ENCODE data around the gene AOC1.

AOC1 gene

DNA sequence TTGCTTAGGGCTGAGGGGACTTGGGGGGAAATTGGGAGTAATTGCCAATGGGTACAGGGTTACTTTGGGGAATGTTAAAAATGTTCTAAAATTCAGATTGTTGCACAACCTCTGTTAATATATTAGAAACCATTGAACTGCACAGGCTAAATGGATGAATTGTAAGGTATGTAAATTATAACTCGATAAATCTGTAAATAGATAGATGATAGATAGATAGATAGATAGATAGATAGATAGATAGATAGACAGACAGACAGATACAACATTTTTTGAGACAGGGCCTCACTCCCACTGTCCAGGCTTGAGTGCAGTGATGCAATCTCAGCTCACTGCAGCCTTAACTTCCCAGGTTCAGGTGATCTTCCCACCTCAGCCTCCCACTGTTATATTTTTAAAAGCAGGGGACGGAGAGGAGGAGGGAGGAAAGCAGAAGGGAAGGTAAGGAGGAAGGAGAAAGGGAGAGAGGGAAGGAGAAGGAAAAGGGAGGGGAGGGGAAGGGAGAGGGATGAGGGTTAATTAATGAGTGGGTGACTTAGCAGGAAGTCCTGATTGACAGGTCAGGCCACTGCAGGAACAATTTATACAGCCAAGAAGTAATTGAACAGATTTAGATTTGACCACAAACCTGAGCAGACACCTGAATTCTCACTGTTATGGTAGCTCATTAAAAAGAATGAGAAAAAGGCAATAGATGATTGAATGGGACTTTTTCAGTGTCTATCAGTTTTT lies 38.7 kb downstream of the AOC1 start:
- Histone ChIP-seq H3K9me3 (replicated peaks; ENCODE audit: low read length) (no peaks in the 10 kb centered on the region), H3K36me3 (ENCODE audit: insufficient read depth, low read length) (no peaks in the 10 kb centered on the region), H3K4me3 (ENCODE audit: low read length) (no peak overlapping the region), H3K27me3 (ENCODE audit: control insufficient read depth, insufficient read depth, low read length) (no peaks in the 10 kb centered on the region), H3K4me2 (ENCODE audit: low read length) (no peak overlapping the region), H3K4me1 (ENCODE audit: control insufficient read depth, insufficient read depth, low read length) (no peaks in the 10 kb centered on the region), H3K9ac (ENCODE audit: low read depth, low read length) (no peak overlapping the region)

DNA sequence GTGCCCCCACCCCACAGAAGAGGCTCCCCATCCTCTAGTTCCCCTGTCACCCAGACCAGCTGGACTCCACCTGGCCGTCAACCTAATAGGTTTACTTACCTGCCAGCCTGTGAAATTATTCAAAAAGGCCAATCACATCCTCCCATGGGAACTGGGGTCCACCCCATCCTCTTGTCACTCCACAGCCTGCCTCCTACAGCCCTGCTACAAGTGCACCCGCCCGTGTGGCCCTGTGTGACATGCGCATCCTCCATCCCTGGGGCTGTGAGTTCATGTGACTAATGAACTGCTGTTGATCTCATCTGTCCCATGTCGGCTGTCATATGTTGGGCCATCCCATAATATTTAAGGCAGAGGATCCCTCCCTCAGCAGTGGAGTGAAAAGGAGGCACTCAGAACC lies 39.4 kb downstream of the AOC1 start:
- H3K27me3 ChIP-seq (ENCODE audit: control insufficient read depth, insufficient read depth, low read length): peaks cover 4% of the 10 kb centered on the region
- H3K9me3 ChIP-seq (replicated peaks; ENCODE audit: low read length): no peaks in the 10 kb centered on the region
- no peak overlapping the region for H3K4me3 ChIP-seq (ENCODE audit: low read length)
- H3K4me1 ChIP-seq (ENCODE audit: control insufficient read depth, insufficient read depth, low read length): no peaks in the 10 kb centered on the region
- H3K36me3 ChIP-seq (ENCODE audit: insufficient read depth, low read length): no peaks in the 10 kb centered on the region
- no peak overlapping the region for H3K4me2 ChIP-seq (ENCODE audit: low read length)
- H3K9ac ChIP-seq (ENCODE audit: low read depth, low read length): no peak overlapping the region

DNA sequence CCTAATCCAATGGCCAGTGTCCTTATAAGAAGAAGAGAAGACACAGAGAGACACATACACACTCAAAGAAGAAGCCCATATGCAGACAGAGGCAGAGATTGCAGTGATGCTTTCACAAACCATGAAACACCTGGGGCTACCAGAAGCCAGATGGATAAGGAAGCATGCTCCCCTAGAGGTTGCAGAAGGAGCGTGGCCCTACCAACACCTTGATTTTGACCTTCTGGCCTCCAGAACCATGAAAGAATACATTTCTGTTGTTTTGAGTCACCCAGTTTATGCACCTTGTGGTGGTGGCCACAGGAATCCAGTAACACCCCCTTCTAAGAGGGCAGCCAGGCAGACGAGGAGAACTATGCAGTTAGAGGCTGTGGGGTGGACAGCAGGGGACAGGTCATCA lies 43.5 kb downstream of the AOC1 start:
- H3K4me1 ChIP-seq (ENCODE audit: control insufficient read depth, insufficient read depth, low read length): no peaks in the 10 kb centered on the region
- H3K9ac ChIP-seq (ENCODE audit: low read depth, low read length): no peak overlapping the region
- no peak overlapping the region for H3K4me2 ChIP-seq (ENCODE audit: low read length)
- no peaks in the 10 kb centered on the region for H3K36me3 ChIP-seq (ENCODE audit: insufficient read depth, low read length)
- peaks cover 37% of the 10 kb centered on the region for H3K27me3 ChIP-seq (ENCODE audit: control insufficient read depth, insufficient read depth, low read length)
- no peak overlapping the region for H3K4me3 ChIP-seq (ENCODE audit: low read length)
- no peaks in the 10 kb centered on the region for H3K9me3 ChIP-seq (replicated peaks; ENCODE audit: low read length)

- no peaks in the 10 kb centered on the region for H3K9me3 ChIP-seq (replicated peaks; ENCODE audit: low read length)
Observed at GRCh38 chr7:150896562-150897209, 44.4 kb downstream of the AOC1 start.

DNA sequence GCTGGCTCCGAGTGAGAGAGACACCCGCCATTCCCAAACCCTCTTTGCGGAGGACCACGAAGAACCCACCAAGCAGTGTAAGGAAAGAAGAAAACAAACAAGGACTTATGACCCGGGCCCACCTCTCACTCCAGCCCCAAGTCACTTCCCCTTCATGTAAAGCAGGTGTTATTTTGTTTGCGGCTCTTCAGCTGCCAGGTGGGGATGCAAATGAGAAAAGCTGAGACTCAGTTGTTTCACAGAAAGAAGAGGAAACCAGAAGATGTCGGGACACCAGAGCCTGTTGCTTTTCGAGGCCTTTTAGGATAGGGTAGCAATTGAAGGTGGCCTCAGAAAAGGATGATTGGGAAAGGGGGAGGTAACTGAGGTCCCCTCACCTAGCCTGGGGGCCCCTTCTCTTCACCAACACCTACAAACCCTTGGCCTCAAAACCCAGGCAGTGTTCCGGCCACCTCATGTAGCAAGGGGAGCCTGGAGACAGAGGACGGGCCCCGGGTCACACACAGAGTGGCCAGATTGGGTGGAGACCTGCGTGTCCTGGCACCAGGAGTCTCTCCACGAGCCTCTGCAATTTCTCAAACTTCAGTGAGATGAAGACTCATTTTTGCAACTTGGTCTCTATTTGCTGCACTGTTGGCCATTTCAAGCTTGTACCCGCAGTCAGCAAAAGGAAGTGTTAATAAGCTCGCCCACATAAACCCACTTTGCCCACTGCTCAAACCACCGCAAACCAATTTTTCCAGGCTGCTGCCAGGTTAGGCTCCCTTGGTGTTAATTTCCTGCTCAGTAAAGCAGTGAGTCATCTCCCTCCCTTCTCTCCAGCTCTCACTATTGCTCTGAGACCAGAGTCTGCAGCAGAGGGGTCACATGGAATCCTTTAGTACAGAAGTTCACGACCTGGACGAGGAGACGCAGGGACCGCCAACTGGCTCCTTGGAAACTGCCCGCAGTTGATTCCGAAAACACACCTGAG lies 45.5 kb downstream of the AOC1 start:
- Histone ChIP-seq H3K4me1 (ENCODE audit: control insufficient read depth, insufficient read depth, low read length) (no peaks in the 10 kb centered on the region), H3K27me3 (ENCODE audit: control insufficient read depth, insufficient read depth, low read length) (peaks cover 54% of the 10 kb centered on the region)

More at GRCh38 chr7:150896562-150897209, 44.4 kb downstream of the AOC1 start:
- peaks cover 45% of the 10 kb centered on the region for H3K27me3 ChIP-seq (ENCODE audit: control insufficient read depth, insufficient read depth, low read length)
- no peak overlapping the region for H3K4me3 ChIP-seq (ENCODE audit: low read length)
- H3K4me2 ChIP-seq (ENCODE audit: low read length): no peak overlapping the region
- no peaks in the 10 kb centered on the region for H3K4me1 ChIP-seq (ENCODE audit: control insufficient read depth, insufficient read depth, low read length)
- H3K9ac ChIP-seq (ENCODE audit: low read depth, low read length): no peak overlapping the region
- no peaks in the 10 kb centered on the region for H3K36me3 ChIP-seq (ENCODE audit: insufficient read depth, low read length)

DNA sequence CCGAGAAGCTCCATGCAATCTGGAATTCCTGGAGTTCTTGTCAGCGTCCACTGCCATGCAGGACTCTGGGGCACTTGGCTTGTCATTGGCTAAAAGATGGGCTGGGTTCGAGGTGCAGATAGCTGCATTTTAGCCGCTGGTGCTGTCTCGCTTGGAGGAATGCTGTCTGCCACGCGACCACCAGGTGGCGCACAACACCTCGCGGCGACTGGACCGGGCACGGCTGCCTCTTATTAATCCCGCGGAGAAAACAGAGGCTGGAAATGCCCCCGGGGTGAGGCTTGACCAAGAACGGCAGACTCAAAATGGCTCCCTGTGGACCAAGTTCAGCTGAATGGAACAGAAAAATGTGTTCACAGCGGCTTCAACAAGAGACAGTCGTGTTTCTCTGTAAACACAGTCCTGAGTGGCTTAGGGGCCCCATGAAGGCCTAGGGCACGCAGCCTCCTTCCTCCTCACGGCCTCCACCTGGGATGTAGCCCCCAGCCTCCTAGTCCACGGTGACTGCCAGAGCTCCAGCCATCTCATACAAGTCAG lies 46.2 kb downstream of the AOC1 start:
- Histone ChIP-seq H3K36me3 (ENCODE audit: insufficient read depth, low read length) (no peaks in the 10 kb centered on the region), H3K9me3 (replicated peaks; ENCODE audit: low read length) (no peaks in the 10 kb centered on the region), H3K9ac (ENCODE audit: low read depth, low read length) (no peak overlapping the region), H3K4me1 (ENCODE audit: control insufficient read depth, insufficient read depth, low read length) (peaks cover 2% of the 10 kb centered on the region), H3K4me2 (ENCODE audit: low read length) (no peak overlapping the region), H3K27me3 (ENCODE audit: control insufficient read depth, insufficient read depth, low read length) (peaks cover 54% of the 10 kb centered on the region), H3K4me3 (ENCODE audit: low read length) (no peak overlapping the region)

More for the DNA sequence above, 45.5 kb downstream of the AOC1 start:
- Histone ChIP-seq H3K9me3 (replicated peaks; ENCODE audit: low read length) (no peaks in the 10 kb centered on the region), H3K9ac (ENCODE audit: low read depth, low read length) (no peak overlapping the region), H3K4me2 (ENCODE audit: low read length) (no peak overlapping the region), H3K36me3 (ENCODE audit: insufficient read depth, low read length) (no peaks in the 10 kb centered on the region), H3K4me3 (ENCODE audit: low read length) (no peak overlapping the region)

DNA sequence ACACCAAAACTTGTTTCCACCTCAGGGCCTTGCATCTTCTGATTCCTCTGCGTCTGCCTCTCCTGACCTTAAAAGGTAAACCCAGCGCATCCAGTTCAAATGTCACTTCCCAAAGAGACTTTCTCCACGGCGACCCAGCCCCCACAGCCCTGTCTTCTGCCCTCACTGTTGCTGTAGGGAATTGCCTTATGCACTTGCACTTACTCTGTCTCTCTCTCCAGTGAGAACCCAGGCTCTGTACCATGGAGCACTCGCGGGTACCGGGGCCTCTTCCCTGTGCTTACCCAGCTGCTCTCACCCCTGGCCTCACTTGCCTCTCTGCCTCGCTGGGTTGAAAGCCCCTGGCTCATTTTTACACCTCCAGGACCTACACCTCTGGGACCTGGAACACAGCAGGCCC lies 48.4 kb downstream of the AOC1 start:
- no peak overlapping the region for H3K4me3 ChIP-seq (ENCODE audit: low read length)
- H3K27me3 ChIP-seq (ENCODE audit: control insufficient read depth, insufficient read depth, low read length): peaks cover 58% of the 10 kb centered on the region
- peaks cover 10% of the 10 kb centered on the region for H3K4me1 ChIP-seq (ENCODE audit: control insufficient read depth, insufficient read depth, low read length)
- H3K36me3 ChIP-seq (ENCODE audit: insufficient read depth, low read length): no peaks in the 10 kb centered on the region
- no peaks in the 10 kb centered on the region for H3K9me3 ChIP-seq (replicated peaks; ENCODE audit: low read length)
- H3K4me2 ChIP-seq (ENCODE audit: low read length): no peak overlapping the region
- H3K9ac ChIP-seq (ENCODE audit: low read depth, low read length): no peak overlapping the region

- no peak overlapping the region for H3K4me3 ChIP-seq (ENCODE audit: low read length)
- H3K9me3 ChIP-seq (replicated peaks; ENCODE audit: low read length): no peaks in the 10 kb centered on the region
- peaks cover 10% of the 10 kb centered on the region for H3K4me1 ChIP-seq (ENCODE audit: control insufficient read depth, insufficient read depth, low read length)
- no peak overlapping the region for H3K4me2 ChIP-seq (ENCODE audit: low read length)
- no peaks in the 10 kb centered on the region for H3K36me3 ChIP-seq (ENCODE audit: insufficient read depth, low read length)
- no peak overlapping the region for H3K9ac ChIP-seq (ENCODE audit: low read depth, low read length)
- peaks cover 61% of the 10 kb centered on the region for H3K27me3 ChIP-seq (ENCODE audit: control insufficient read depth, insufficient read depth, low read length)
Observed at GRCh38 chr7:150901160-150902035, 49.1 kb downstream of the AOC1 start.

DNA sequence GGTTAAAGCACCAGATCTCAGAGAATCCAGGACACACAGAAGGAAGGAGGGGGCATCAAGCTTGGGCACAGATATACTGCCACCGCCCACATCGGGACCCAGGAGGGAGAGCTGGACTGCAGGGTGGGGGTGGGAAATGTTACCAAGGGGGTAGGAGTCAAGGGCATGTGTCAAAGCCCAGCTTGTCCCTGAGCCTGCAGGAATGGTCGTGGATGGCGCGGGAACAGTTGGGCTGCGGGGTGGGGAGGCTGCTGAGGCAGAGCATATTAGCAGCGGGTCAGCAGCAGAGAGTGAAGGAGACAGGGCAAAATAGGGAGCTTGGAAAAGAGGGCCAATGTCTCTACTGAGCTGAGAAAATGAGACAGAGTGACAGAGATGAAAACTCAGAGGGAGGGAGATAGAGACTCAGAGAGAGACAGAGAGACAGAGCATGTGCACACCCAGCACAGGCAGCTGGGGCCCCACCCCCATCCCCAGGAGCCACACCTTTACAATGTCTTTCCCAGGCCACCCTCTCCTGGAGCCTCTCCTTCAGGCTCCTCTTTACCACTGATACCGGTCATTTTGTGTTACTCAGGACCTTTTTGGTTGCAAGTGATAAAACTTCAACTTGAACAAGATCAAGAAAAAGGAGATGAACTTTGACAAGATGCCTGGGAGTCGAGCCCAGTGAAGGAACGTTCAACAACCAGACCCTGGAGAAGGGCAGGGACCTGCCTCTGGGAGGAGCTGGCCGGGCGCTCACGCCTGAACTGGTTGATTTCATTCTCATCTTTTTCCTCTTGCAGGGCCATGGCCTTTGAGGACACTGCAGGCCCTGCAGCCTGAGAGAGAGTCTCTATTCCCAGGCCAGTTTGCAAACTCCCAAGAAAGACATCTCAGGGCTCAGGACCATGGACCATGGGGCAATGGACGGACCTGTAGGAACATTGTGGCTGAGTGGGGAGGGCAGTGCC lies 50.0 kb downstream of the AOC1 start:
- peaks cover 10% of the 10 kb centered on the region for H3K4me1 ChIP-seq (ENCODE audit: control insufficient read depth, insufficient read depth, low read length)
- H3K4me2 ChIP-seq (ENCODE audit: low read length): no peak overlapping the region
- no peaks in the 10 kb centered on the region for H3K9me3 ChIP-seq (replicated peaks; ENCODE audit: low read length)
- H3K27me3 ChIP-seq (ENCODE audit: control insufficient read depth, insufficient read depth, low read length): peaks cover 51% of the 10 kb centered on the region
- no peak overlapping the region for H3K9ac ChIP-seq (ENCODE audit: low read depth, low read length)
- H3K4me3 ChIP-seq (ENCODE audit: low read length): no peak overlapping the region
- H3K36me3 ChIP-seq (ENCODE audit: insufficient read depth, low read length): no peaks in the 10 kb centered on the region

DNA sequence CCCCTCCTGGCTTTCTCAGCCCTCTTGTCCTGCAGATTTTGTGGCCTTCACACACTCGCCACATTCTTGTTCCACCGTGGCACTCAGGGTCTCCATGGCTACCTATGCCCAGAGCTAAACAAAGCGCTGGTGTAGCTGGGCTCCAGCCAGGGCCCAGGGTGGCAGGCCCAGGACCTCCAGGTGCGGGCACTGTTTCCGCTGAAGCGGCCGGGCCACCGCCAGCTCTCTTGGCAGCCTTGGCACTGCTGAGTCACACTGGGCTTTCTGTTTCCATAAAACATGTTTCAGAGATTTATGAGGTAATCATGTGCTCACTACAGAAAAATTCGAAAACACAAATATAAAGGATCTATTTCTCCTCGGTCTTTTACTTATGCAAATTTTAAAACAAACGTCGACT lies 51.3 kb downstream of the AOC1 start:
- Histone ChIP-seq H3K4me1 (ENCODE audit: control insufficient read depth, insufficient read depth, low read length) (peaks cover 10% of the 10 kb centered on the region), H3K9ac (ENCODE audit: low read depth, low read length) (no peak overlapping the region), H3K36me3 (ENCODE audit: insufficient read depth, low read length) (no peaks in the 10 kb centered on the region), H3K9me3 (replicated peaks; ENCODE audit: low read length) (no peaks in the 10 kb centered on the region), H3K4me2 (ENCODE audit: low read length) (peak overlapping the region; percentile 61), H3K27me3 (ENCODE audit: control insufficient read depth, insufficient read depth, low read length) (peaks cover 41% of the 10 kb centered on the region), H3K4me3 (ENCODE audit: low read length) (no peak overlapping the region)
